ENCODE data around the gene TMPRSS2. TPM values are rescaled to one million over a fixed set of nuclear protein-coding genes. Genes with fewer than 3 reads are reported as not detected.

The TMPRSS2 gene
- total and polyA plus RNA-seq, 9 donors: 0.01 to 3.0 (median 1.2) TPM; not detected in 3

GRCh38 chr21:41437729-41438128 lies 70.2 kb downstream of the TMPRSS2 start:
- no peak for TF ChIP-seq EP300 (IDR thresholded peaks at IDR 0.05)
- no peak for TF ChIP-seq POLR2A (IDR thresholded peaks at IDR 0.05)
- TF ChIP-seq, protein P1, sequence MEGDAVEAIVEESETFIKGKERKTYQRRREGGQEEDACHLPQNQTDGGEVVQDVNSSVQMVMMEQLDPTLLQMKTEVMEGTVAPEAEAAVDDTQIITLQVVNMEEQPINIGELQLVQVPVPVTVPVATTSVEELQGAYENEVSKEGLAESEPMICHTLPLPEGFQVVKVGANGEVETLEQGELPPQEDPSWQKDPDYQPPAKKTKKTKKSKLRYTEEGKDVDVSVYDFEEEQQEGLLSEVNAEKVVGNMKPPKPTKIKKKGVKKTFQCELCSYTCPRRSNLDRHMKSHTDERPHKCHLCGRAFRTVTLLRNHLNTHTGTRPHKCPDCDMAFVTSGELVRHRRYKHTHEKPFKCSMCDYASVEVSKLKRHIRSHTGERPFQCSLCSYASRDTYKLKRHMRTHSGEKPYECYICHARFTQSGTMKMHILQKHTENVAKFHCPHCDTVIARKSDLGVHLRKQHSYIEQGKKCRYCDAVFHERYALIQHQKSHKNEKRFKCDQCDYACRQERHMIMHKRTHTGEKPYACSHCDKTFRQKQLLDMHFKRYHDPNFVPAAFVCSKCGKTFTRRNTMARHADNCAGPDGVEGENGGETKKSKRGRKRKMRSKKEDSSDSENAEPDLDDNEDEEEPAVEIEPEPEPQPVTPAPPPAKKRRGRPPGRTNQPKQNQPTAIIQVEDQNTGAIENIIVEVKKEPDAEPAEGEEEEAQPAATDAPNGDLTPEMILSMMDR (IDR thresholded peaks at IDR 0.05): no peak
- Histone ChIP-seq H3K4me1 (ENCODE audit: insufficient read depth) (no peaks in the 10 kb centered on the region), H3K9me3 (no peaks in the 10 kb centered on the region), H3K27ac (no peak overlapping the region), H3K4me3 (no peak overlapping the region), H3K27me3 (no peaks in the 10 kb centered on the region), H3K36me3 (no peaks in the 10 kb centered on the region)
- intact Hi-C loops (cut with DNase I): no loop called here
- no peak for DNase-seq
- 63 to 70% (median 64%) methylated on average over 2 of the region's 2 CpGs for WGBS, 3 donors

DNA sequence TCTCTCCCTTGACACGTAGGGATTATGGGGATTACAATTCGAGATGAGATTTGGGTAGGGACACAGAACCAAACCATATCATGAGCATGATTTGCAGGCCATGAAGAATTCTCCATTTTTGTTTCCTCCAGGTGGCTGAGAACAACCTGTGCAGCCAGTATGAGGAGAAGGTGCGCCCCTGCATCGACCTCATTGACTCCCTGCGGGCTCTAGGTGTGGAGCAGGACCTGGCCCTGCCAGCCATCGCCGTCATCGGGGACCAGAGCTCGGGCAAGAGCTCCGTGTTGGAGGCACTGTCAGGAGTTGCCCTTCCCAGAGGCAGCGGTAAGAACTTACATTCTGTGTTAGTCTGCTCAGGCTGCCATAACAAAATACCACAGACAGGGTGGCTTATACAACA lies 72.3 kb downstream of the TMPRSS2 start:
- no peaks in the 10 kb centered on the region for H3K36me3 ChIP-seq
- intact Hi-C loops (cut with DNase I): no loop called here
- H3K27ac ChIP-seq: no peak overlapping the region
- no peaks in the 10 kb centered on the region for H3K9me3 ChIP-seq
- WGBS, 3 donors: 95 to 98% (median 97%) methylated on average over 11 of the region's 11 CpGs
- no peak for DNase-seq
- no peak for TF ChIP-seq POLR2A (IDR thresholded peaks at IDR 0.05)
- TF ChIP-seq, protein P1 (IDR thresholded peaks at IDR 0.05): no peak
- no peak overlapping the region for H3K4me3 ChIP-seq
- no peaks in the 10 kb centered on the region for H3K4me1 ChIP-seq (ENCODE audit: insufficient read depth)
- H3K27me3 ChIP-seq: no peaks in the 10 kb centered on the region

DNA sequence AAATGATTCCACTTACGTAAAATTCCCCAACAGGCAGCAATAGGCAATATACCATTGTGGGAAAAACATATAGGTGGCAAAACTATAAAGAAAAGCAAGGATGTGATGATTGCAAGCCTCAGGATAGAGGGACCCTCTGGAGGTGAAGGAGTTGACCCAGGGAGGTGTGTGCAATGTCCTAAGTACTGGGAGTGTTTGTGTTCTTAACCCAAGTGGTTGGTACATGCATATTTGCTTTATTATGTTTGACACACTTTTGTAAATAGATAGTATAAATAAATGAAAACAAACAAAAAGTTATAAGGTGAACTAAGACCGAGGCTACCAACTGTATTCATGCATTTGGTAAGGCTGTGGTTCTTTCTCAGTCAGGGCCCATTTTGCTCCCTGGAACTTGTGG lies 74.4 kb downstream of the TMPRSS2 start:
- H3K27ac ChIP-seq: no peak overlapping the region
- H3K9me3 ChIP-seq: no peaks in the 10 kb centered on the region
- intact Hi-C loops (cut with DNase I): no loop called here
- H3K4me1 ChIP-seq (ENCODE audit: insufficient read depth): no peaks in the 10 kb centered on the region
- no peak overlapping the region for H3K4me3 ChIP-seq
- no peak for DNase-seq
- WGBS, 3 donors: 96 to 97% (median 96%) methylated on average over 2 of the region's 2 CpGs
- H3K27me3 ChIP-seq: no peaks in the 10 kb centered on the region
- H3K36me3 ChIP-seq: no peaks in the 10 kb centered on the region
- no peak for TF ChIP-seq EP300 (IDR thresholded peaks at IDR 0.05)

- Histone ChIP-seq H3K27ac (no peak overlapping the region), H3K4me1 (ENCODE audit: insufficient read depth) (no peaks in the 10 kb centered on the region), H3K36me3 (no peaks in the 10 kb centered on the region), H3K9me3 (no peaks in the 10 kb centered on the region), H3K4me3 (no peak overlapping the region), H3K27me3 (no peaks in the 10 kb centered on the region)
- 75 to 96% (median 77%) methylated on average over 10 of the region's 10 CpGs for WGBS, 3 donors
- intact Hi-C loops (cut with DNase I): no loop called here
- TF ChIP-seq, protein P1 (IDR thresholded peaks at IDR 0.05): no peak
- no peak for TF ChIP-seq EP300 (IDR thresholded peaks at IDR 0.05)
- TF ChIP-seq POLR2A (IDR thresholded peaks at IDR 0.05): no peak
- DNase-seq: no peak
These were observed 75.1 kb downstream of the TMPRSS2 start for GRCh38 chr21:41432562-41433460.
